Fibroblast of lung (primary cell): ENCODE data around the gene BATF3.

ENCODE experiments used
- EZH2 ChIP-seq: IDR thresholded peaks from 2 replicates; pipeline ENCODE4 v1.5.1; 2012; ENCODE audit warnings: low read length, control low read depth, mild to moderate bottlenecking; ENCODE audit errors: missing control alignments
- TF ChIP-seq, protein P1 (sequence below), 2 donors: IDR thresholded peaks in 1 of 2; conservative IDR thresholded peaks in 1 of 2; 1 replicate in 1 of 2; 2 replicates in 1 of 2; pipeline ENCODE4 v1.5.1; 2011 to 2012; ENCODE audit warnings: low read length in 2 of 2, control low read depth in 1 of 2, inconsistent platforms in 1 of 2, low read depth in 1 of 2, mild to moderate bottlenecking in 1 of 2

DNA sequence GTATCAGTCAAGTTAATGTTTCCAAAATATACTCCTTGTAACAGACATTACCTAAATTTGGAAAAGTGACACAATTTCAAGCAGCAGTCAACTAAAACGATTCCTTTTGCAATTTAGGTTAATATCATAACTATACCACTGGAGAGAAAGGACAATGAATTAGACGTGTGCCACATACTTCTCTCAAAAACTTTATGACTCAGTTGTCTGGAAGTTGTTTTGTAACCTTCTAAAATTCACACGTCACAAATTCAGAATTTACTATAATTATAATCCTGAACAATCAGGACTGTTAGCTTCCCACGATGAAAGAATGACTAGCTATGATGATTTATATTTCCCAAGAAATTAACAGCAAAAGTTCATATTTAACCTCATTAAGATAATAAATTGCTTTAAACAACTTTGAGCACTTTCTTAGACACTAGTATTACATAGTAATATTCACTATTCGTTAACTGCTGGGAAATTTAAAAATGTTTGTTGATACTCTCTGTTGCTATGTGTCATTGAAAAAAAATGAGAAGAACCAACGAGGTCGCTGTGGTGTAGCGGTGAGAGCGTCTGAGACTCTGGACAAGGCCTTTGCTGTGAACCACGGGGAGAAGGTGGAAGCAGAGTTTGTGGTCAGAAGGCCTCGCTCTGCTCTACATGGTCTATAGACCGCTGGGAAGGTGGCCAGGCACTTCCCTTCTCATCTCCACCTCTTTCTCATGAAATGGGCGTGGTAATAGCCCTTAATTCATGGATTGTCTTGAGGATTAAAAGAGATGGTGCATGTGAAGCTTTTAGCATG is 27.9 kb upstream of the BATF3 start:
- TF ChIP-seq EZH2: no peak
- TF ChIP-seq, protein P1, sequence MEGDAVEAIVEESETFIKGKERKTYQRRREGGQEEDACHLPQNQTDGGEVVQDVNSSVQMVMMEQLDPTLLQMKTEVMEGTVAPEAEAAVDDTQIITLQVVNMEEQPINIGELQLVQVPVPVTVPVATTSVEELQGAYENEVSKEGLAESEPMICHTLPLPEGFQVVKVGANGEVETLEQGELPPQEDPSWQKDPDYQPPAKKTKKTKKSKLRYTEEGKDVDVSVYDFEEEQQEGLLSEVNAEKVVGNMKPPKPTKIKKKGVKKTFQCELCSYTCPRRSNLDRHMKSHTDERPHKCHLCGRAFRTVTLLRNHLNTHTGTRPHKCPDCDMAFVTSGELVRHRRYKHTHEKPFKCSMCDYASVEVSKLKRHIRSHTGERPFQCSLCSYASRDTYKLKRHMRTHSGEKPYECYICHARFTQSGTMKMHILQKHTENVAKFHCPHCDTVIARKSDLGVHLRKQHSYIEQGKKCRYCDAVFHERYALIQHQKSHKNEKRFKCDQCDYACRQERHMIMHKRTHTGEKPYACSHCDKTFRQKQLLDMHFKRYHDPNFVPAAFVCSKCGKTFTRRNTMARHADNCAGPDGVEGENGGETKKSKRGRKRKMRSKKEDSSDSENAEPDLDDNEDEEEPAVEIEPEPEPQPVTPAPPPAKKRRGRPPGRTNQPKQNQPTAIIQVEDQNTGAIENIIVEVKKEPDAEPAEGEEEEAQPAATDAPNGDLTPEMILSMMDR (conservative IDR thresholded peaks at IDR 0.05 in 1 of 2, IDR thresholded peaks at IDR 0.05 in 1 of 2; ENCODE audit: low read depth in 1 of 2, low read length in 2 of 2): no peak
